Duodenal mucosa (tissue), 2 donors: Measurements from ENCODE around the gene EID2.

ENCODE experiments used
- H3K27ac ChIP-seq: one replicate; pipeline ENCODE4 v1.7.0; 2013; ENCODE audit warnings: low read depth, low read length
- H3K27me3 ChIP-seq, 2 donors: one replicate each; pipeline ENCODE4 v1.7.0; 2013; ENCODE audit warnings: low read length in 2 of 2, control low read depth in 1 of 2; ENCODE audit not compliant: insufficient read depth in 2 of 2, control insufficient read depth in 1 of 2
- H3K36me3 ChIP-seq, 2 donors: one replicate each; pipeline ENCODE4 v1.7.0; 2013; ENCODE audit warnings: low read length in 2 of 2, control low read depth in 1 of 2; ENCODE audit not compliant: insufficient read depth in 2 of 2, control insufficient read depth in 1 of 2
- H3K4me1 ChIP-seq, 2 donors: one replicate each; pipeline ENCODE4 v1.7.0; 2013; ENCODE audit warnings: low read length in 2 of 2, control low read depth in 1 of 2; ENCODE audit not compliant: insufficient read depth in 2 of 2, control insufficient read depth in 1 of 2
- H3K4me3 ChIP-seq, 2 donors: one replicate each; pipeline ENCODE4 v1.7.0; 2013; ENCODE audit warnings: low read length in 2 of 2, low read depth in 1 of 2
- H3K9ac ChIP-seq, 2 donors: one replicate each; pipeline ENCODE4 v1.7.0; 2013; ENCODE audit warnings: low read length in 2 of 2, low read depth in 1 of 2
- H3K9me3 ChIP-seq, 2 donors: one replicate each; pipeline ENCODE4 v1.7.0; 2013; ENCODE audit warnings: low read length in 2 of 2, control low read depth in 1 of 2; ENCODE audit not compliant: control insufficient read depth in 1 of 2

EID2 gene

GRCh38 chr19:39540333-39540673, 342 bp upstream of the EID2 start:
- peak overlapping the region in 1 of 2 donors; percentile 91 for H3K4me3 ChIP-seq
- peaks cover 6 to 17% of the 10 kb centered on the region in 2 donors for H3K4me1 ChIP-seq
- no peak overlapping the region for H3K27ac ChIP-seq
- peaks cover 0 to 4% of the 10 kb centered on the region in 2 donors for H3K27me3 ChIP-seq
- H3K9ac ChIP-seq: peak overlapping the region in 1 of 2 donors; percentile 90
- no peaks in the 10 kb centered on the region for H3K9me3 ChIP-seq
- no peaks in the 10 kb centered on the region for H3K36me3 ChIP-seq

GRCh38 chr19:39539165-39539517, 820 bp downstream of the EID2 start:
- Histone ChIP-seq H3K27ac (peak overlapping the region; percentile 86), H3K9ac (peak overlapping the region; percentile 85 to 87), H3K27me3 (peaks cover 0 to 3% of the 10 kb centered on the region in 2 donors), H3K4me3 (peak overlapping the region; percentile 88 to 91), H3K36me3 (no peaks in the 10 kb centered on the region), H3K9me3 (no peaks in the 10 kb centered on the region), H3K4me1 (peaks cover 6 to 17% of the 10 kb centered on the region in 2 donors)

- Histone ChIP-seq H3K9me3 (no peaks in the 10 kb centered on the region), H3K36me3 (no peaks in the 10 kb centered on the region), H3K4me1 (peaks cover 1 to 14% of the 10 kb centered on the region in 2 donors), H3K27ac (no peak overlapping the region), H3K27me3 (no peaks in the 10 kb centered on the region), H3K9ac (no peak overlapping the region), H3K4me3 (no peak overlapping the region)
Observed at GRCh38 chr19:39533791-39534190, 6.2 kb downstream of the EID2 start.

GRCh38 chr19:39533003-39533512, 6.9 kb downstream of the EID2 start:
- H3K27ac ChIP-seq: no peak overlapping the region
- no peaks in the 10 kb centered on the region for H3K9me3 ChIP-seq
- H3K27me3 ChIP-seq: no peaks in the 10 kb centered on the region
- H3K36me3 ChIP-seq: no peaks in the 10 kb centered on the region
- peak overlapping the region; percentile 78 to 80 for H3K4me3 ChIP-seq
- peaks cover 0 to 9% of the 10 kb centered on the region in 2 donors for H3K4me1 ChIP-seq
- peak overlapping the region in 1 of 2 donors; percentile 61 for H3K9ac ChIP-seq

GRCh38 chr19:39532233-39533002, 7.5 kb downstream of the EID2 start, which contains the start of gene EID2B:
TSS of gene EID2B (minus strand) at chr19:39532852. CDS start at chr19:39532802, 50 bp downstream.
- Histone ChIP-seq H3K4me1 (peaks cover 0 to 9% of the 10 kb centered on the region in 2 donors), H3K27ac (peak within 1 kb of the TSS; percentile 58), H3K9me3 (no peaks in the 10 kb centered on the region), H3K9ac (peak within 1 kb of the TSS; percentile 61 to 69), H3K27me3 (no peaks in the 10 kb centered on the region), H3K36me3 (no peaks in the 10 kb centered on the region), H3K4me3 (peak within 1 kb of the TSS; percentile 78 to 80)

GRCh38 chr19:39531834-39532232, 8.1 kb downstream of the EID2 start:
- Histone ChIP-seq H3K36me3 (no peaks in the 10 kb centered on the region), H3K27me3 (no peaks in the 10 kb centered on the region), H3K27ac (no peak overlapping the region), H3K9ac (peak overlapping the region; percentile 61 to 69), H3K4me3 (peak overlapping the region; percentile 78 to 80), H3K9me3 (no peaks in the 10 kb centered on the region), H3K4me1 (peaks cover 0 to 9% of the 10 kb centered on the region in 2 donors)

- Histone ChIP-seq H3K27me3 (no peaks in the 10 kb centered on the region), H3K9ac (no peak overlapping the region), H3K4me1 (no peaks in the 10 kb centered on the region), H3K36me3 (no peaks in the 10 kb centered on the region), H3K9me3 (no peaks in the 10 kb centered on the region), H3K27ac (no peak overlapping the region), H3K4me3 (no peak overlapping the region)
Observed at GRCh38 chr19:39525205-39525604, 14.8 kb downstream of the EID2 start.

- no peak overlapping the region for H3K4me3 ChIP-seq
- no peak overlapping the region for H3K27ac ChIP-seq
- H3K36me3 ChIP-seq: no peaks in the 10 kb centered on the region
- H3K9ac ChIP-seq: no peak overlapping the region
- no peaks in the 10 kb centered on the region for H3K27me3 ChIP-seq
- no peaks in the 10 kb centered on the region for H3K4me1 ChIP-seq
- H3K9me3 ChIP-seq: no peaks in the 10 kb centered on the region
Observed at GRCh38 chr19:39524495-39524894, 15.5 kb downstream of the EID2 start.

GRCh38 chr19:39520541-39521484, 19.1 kb downstream of the EID2 start:
- H3K36me3 ChIP-seq: no peaks in the 10 kb centered on the region
- no peak overlapping the region for H3K4me3 ChIP-seq
- H3K4me1 ChIP-seq: no peaks in the 10 kb centered on the region
- H3K27ac ChIP-seq: no peak overlapping the region
- H3K9me3 ChIP-seq: no peaks in the 10 kb centered on the region
- peaks cover 13 to 15% of the 10 kb centered on the region in 2 donors for H3K27me3 ChIP-seq
- H3K9ac ChIP-seq: no peak overlapping the region

GRCh38 chr19:39518975-39519374, 21.0 kb downstream of the EID2 start:
- peaks cover 32 to 34% of the 10 kb centered on the region in 2 donors for H3K27me3 ChIP-seq

More at GRCh38 chr19:39518975-39519374, 21.0 kb downstream of the EID2 start:
- no peaks in the 10 kb centered on the region for H3K9me3 ChIP-seq
- H3K4me1 ChIP-seq: peaks cover 0 to 8% of the 10 kb centered on the region in 2 donors
- H3K4me3 ChIP-seq: no peak overlapping the region
- no peak overlapping the region for H3K9ac ChIP-seq
- H3K36me3 ChIP-seq: no peaks in the 10 kb centered on the region
- H3K27ac ChIP-seq: no peak overlapping the region
